A549 treated with AZD9567 at 1 μM for 4 hours (cell line): Measurements from ENCODE around the gene OR13C3. TPM values are rescaled to one million over a fixed set of nuclear protein-coding genes. Genes with fewer than 3 reads are reported as not detected.

Experiments used
- total RNA-seq: library from RNA; stranded (reverse); fragments of 200-300 nt; extraction: Qiagen RNA extraction; gene quantifications from 5 replicates; pipeline ENCODE4 v1.2.3, GENCODE V29; 2022; ENCODE audit not compliant: insufficient read depth

OR13C3 gene
- not detected in 5 replicates for total RNA-seq

DNA sequence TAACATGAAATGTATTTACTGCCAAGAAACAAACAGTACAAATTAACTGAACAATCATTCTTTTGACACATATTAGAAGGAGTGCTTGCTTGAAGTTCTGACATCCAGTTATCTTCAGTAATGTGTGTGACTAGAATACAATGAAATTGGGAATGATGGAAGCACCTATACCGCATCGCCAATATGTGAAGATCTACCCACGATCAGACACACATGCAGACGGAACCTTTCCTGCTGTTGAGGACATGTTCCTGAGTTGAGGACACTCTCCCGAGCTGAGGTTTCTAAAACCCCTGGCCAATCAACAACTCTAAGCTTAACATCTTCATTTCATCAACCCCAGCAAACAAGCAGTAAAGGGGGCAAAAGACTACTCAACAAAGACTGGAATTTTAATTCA is at the start of gene OR13C3:
OR13C3 (minus strand) TSS at position 101 of the 400 bp plus-strand sequence. CDS start 133 bp downstream, outside the sequence.

DNA sequence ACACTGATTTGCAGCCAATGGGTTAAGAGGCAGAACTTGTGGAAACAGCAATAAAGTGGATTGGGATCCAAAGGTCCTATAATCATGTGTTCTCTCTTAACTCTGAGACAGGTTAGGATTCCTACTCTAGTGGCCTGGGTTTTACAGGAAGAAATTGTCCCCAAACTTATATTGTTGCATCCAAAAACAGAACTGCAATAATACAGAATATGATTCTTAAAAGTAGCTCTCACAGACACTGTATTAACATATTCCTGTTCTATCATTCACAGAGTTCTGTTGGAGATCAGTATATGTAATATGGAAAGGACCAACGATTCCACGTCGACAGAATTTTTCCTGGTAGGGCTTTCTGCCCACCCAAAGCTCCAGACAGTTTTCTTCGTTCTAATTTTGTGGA is 32.2 kb upstream of the OR13C3 start, which contains the start of gene OR13C8:
OR13C8 (plus strand) TSS at position 301 of the 400 bp plus-strand sequence; CDS start at position 301, 0 bp downstream.

DNA sequence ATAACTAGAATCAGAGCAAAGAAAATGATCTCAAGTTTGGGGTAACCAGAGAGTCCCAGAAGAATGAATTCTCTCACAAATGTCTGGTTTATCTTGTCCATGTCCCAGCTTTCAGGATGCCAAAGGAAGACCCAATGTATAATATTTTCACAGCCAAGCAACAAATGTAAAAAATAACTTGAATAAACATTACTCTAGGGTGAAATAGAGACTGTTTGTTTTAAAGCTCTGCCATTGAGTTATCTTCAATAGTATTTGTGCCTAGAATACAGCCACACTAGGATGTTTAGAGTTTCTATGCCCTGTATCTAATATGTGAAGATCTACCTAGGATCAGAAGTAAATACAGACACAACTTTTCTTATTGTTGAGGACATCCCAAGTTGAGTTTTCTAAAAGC is 9.5 kb downstream of the OR13C3 start, which contains the start of gene OR13C4:
OR13C4 (minus strand) TSS at position 101 of the 400 bp plus-strand sequence; CDS start at position 101, 0 bp downstream.

DNA sequence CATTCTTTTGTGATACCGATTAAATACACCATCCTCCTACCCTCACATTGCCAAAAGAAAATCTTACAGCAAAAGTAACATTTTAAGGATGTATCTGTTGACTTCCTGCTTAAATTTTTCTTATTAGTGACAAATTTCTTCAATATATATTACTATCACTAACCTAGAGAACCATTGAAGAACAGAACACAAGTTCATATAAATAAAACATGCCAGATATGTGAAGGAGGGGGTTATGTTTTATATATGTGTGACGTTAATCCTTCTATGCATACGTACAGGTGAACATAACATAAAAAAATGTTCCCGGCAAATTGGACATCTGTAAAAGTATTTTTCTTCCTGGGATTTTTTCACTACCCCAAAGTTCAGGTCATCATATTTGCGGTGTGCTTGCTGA is 32.7 kb downstream of the OR13C3 start, which contains the start of gene OR13F1:
OR13F1 (plus strand) TSS at position 301 of the 400 bp plus-strand sequence; CDS start at position 301, 0 bp downstream.

Other genes with a start within 250 kb of the OR13C3 start
- gene OR13F1, start 32.6 kb downstream of the OR13C3 start, total RNA-seq = not detected in 5 replicates
- gene OR13C4, start 9.6 kb downstream of the OR13C3 start, total RNA-seq = not detected in 5 replicates
- not detected in 5 replicates for gene OR13C8, start 32.3 kb upstream of the OR13C3 start, total RNA-seq
- not detected in 5 replicates for gene OR13C5, start 62.6 kb upstream of the OR13C3 start, total RNA-seq
- not detected in 5 replicates for gene OR13C2, start 68.8 kb upstream of the OR13C3 start, total RNA-seq
- gene OR13C9, start 81.3 kb upstream of the OR13C3 start, total RNA-seq = not detected in 5 replicates
- not detected in 5 replicates for gene OR13D1, start 157.7 kb upstream of the OR13C3 start, total RNA-seq
- gene NIPSNAP3A, start 210.8 kb upstream of the OR13C3 start, total RNA-seq = 10.2 to 19.8 TPM (median 14.9 TPM) in 5 replicates
- 0.24 to 0.68 TPM (median 0.65 TPM) in 4 of 5 replicates, not detected in the other for gene NIPSNAP3B, start 227.3 kb upstream of the OR13C3 start, total RNA-seq